ENCODE results near the gene SLU7. TPM values are rescaled to one million over a fixed set of nuclear protein-coding genes. Genes with fewer than 3 reads are reported as not detected.

SLU7 gene
- total RNA-seq (10 to 100 TPM; 22.4 to 80.3 (median 65.6) TPM), polyA plus RNA-seq (10 to 100 TPM; 27.8 to 44.4 (median 37.9) TPM)

- TF ChIP-seq POLR2AphosphoS5 (IDR thresholded peaks at IDR 0.05) (peak; percentile 60 to 88 (median 82)), EP300 (IDR thresholded peaks at IDR 0.05) (no peak), POLR2A (IDR thresholded peaks at IDR 0.05) (peak; percentile 38 to 62)
- peak; percentile 98 for DNase-seq
- intact Hi-C loops (cut with DNase I) = loop anchor here (1.0 to 5.0 kb wide), 2 partner anchors 19 to 302 kb away; partner anchors contain the start of genes FAM200C and PWWP2A
- H3K36me3 ChIP-seq = peaks cover 0 to 15% (median 2%) of the 10 kb centered on the region in 4 donors
- H3K4me1 ChIP-seq = peaks cover 0 to 40% (median 32%) of the 10 kb centered on the region in 4 donors
- no peaks in the 10 kb centered on the region for H3K9me3 ChIP-seq
- H3K27me3 ChIP-seq = no peaks in the 10 kb centered on the region
- H3K4me3 ChIP-seq = peak within 1 kb of the TSS; percentile 76 to 91 (median 88)
- H3K27ac ChIP-seq = peak within 1 kb of the TSS; percentile 88 to 90 (median 88)
- WGBS, 2 donors = 1% methylated on average over 48 of the region's 48 CpGs
Observed at GRCh38 chr5:160418561-160419457, at the start of gene SLU7. TSS of gene SLU7 (minus strand) at chr5:160419081. CDS start at chr5:160415294, 3,787 bp downstream.

DNA sequence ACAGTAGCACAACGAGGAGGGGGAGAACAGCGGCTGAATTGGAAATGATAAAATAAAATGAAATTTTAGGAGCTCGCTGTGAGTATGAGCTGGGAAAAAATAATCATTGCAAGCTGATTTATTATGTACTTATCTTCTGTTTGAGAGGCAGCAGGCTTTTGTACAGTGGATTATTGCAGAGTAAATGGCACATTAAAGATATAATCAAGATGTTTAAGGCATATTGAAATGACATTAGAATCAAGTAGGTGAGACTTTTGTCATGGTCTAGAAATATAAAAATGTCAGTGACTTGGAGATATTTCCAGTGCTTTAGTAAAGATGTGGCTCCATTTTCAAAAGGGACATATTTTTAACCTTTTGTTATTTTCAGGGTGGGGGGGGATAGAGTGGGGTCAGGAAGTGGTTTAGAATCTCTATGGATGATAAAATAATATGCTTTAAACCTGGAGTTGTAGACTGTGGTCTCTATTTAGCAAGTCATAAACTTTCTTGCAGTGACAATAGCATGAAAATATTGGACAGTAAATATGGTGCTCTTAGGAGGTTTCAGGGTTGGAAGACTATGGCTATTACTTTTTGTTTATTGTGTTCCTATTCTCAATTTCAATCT is 49.6 kb upstream of the SLU7 start:
- peaks cover 0 to 34% (median 18%) of the 10 kb centered on the region in 4 donors for H3K4me1 ChIP-seq
- H3K27ac ChIP-seq = peak overlapping the region in 3 of 4 donors; percentile 34 to 57 (median 46)
- peak overlapping the region in 3 of 4 donors; percentile 23 to 36 (median 24) for H3K4me3 ChIP-seq
- no peak for DNase-seq
- no peaks in the 10 kb centered on the region for H3K36me3 ChIP-seq
- no peaks in the 10 kb centered on the region for H3K27me3 ChIP-seq
- no peak for TF ChIP-seq EP300 (IDR thresholded peaks at IDR 0.05)
- WGBS, 2 donors = 9 to 19% methylated on average over 3 of the region's 3 CpGs
- H3K9me3 ChIP-seq = no peaks in the 10 kb centered on the region
- intact Hi-C loops (cut with DNase I) = no loop called here

- intact Hi-C loops (cut with DNase I) = no loop called here
- no peaks in the 10 kb centered on the region for H3K9me3 ChIP-seq
- TF ChIP-seq EP300 (IDR thresholded peaks at IDR 0.05) = no peak
- TF ChIP-seq POLR2AphosphoS5 (IDR thresholded peaks at IDR 0.05) = peak in 2 of 4 donors; percentile 4 to 13
- H3K36me3 ChIP-seq = no peaks in the 10 kb centered on the region
- H3K4me3 ChIP-seq = peak overlapping the region in 3 of 4 donors; percentile 23 to 36 (median 24)
- no peaks in the 10 kb centered on the region for H3K27me3 ChIP-seq
- WGBS, 2 donors = 1 to 5% methylated on average over 29 of the region's 29 CpGs
- H3K27ac ChIP-seq = peak overlapping the region in 3 of 4 donors; percentile 34 to 57 (median 46)
- H3K4me1 ChIP-seq = peaks cover 0 to 34% (median 18%) of the 10 kb centered on the region in 4 donors
- peak; percentile 81 for DNase-seq
Observed at GRCh38 chr5:160467555-160468362, 48.9 kb upstream of the SLU7 start.

DNA sequence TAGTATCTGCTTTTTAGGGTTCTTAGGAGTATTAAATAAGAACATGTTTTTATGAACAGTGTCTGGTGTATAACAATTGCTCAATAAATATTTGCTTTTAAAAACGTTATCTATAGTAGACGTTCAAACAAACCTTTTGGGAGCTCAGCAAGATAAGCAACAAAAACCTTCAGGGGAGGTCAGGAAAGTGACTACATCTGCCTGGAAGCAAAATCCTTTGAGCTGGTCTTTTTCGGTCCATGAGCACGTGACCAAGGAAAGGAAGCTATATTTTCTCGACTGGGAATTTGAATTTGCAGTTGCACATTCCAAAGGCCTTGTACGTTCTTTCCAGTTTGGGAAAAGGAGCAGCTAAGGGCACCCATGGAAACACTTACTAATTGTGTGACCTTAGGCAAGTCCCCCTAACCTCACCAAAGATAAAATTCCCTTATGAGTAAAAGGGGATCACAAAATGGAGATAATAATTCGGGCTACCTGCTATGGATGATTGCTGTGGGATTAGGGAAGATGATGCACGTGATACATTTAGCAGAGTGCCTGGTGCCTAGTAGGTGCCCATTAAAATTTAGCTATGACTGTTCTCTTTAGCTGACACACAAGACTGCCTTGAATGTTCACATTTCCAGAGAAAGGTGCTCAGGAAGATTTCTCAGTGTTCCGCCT is 48.1 kb upstream of the SLU7 start:
- H3K27ac ChIP-seq = peak overlapping the region in 3 of 4 donors; percentile 34 to 57 (median 46)
- WGBS, 2 donors = 11 to 31% methylated on average over 9 of the region's 9 CpGs
- no peak for DNase-seq
- intact Hi-C loops (cut with DNase I) = no loop called here
- H3K27me3 ChIP-seq = no peaks in the 10 kb centered on the region
- H3K4me3 ChIP-seq = peak overlapping the region in 3 of 4 donors; percentile 23 to 36 (median 24)
- TF ChIP-seq, protein P1, sequence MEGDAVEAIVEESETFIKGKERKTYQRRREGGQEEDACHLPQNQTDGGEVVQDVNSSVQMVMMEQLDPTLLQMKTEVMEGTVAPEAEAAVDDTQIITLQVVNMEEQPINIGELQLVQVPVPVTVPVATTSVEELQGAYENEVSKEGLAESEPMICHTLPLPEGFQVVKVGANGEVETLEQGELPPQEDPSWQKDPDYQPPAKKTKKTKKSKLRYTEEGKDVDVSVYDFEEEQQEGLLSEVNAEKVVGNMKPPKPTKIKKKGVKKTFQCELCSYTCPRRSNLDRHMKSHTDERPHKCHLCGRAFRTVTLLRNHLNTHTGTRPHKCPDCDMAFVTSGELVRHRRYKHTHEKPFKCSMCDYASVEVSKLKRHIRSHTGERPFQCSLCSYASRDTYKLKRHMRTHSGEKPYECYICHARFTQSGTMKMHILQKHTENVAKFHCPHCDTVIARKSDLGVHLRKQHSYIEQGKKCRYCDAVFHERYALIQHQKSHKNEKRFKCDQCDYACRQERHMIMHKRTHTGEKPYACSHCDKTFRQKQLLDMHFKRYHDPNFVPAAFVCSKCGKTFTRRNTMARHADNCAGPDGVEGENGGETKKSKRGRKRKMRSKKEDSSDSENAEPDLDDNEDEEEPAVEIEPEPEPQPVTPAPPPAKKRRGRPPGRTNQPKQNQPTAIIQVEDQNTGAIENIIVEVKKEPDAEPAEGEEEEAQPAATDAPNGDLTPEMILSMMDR (IDR thresholded peaks at IDR 0.05) = no peak
- TF ChIP-seq POLR2AphosphoS5 (IDR thresholded peaks at IDR 0.05) = no peak
- no peak for TF ChIP-seq EP300 (IDR thresholded peaks at IDR 0.05)
- H3K9me3 ChIP-seq = no peaks in the 10 kb centered on the region
- peaks cover 0 to 34% (median 18%) of the 10 kb centered on the region in 4 donors for H3K4me1 ChIP-seq
- H3K36me3 ChIP-seq = no peaks in the 10 kb centered on the region

DNA sequence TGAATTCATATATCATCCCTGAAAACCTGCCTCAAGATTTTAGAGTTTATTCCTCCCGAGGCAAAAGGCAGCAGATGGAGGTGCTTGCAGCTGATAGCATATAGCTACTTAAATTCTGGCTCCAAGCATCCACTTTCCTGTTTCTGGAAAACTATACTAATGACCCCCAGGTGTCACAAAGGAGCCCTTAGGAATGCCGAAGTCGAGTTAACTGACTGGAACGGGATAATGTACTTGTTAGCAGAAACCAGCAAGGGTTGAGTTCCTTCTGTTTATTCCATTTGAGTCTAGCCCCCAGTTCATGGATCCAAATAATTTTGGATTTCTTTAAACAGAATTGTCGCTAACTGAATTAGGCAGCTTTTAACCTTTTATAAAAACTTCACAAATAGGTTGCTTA is 47.2 kb upstream of the SLU7 start:
- H3K4me1 ChIP-seq = peaks cover 0 to 29% (median 18%) of the 10 kb centered on the region in 4 donors
- no peaks in the 10 kb centered on the region for H3K9me3 ChIP-seq
- 91 to 92% methylated on average over 5 of the region's 5 CpGs for WGBS, 2 donors
- TF ChIP-seq POLR2AphosphoS5 (IDR thresholded peaks at IDR 0.05) (no peak), POLR2A (IDR thresholded peaks at IDR 0.05) (no peak), EP300 (IDR thresholded peaks at IDR 0.05) (no peak)
- TF ChIP-seq, protein P1 (IDR thresholded peaks at IDR 0.05) = no peak
- H3K36me3 ChIP-seq = no peaks in the 10 kb centered on the region
- no peak overlapping the region for H3K27ac ChIP-seq
- DNase-seq = no peak
- no peaks in the 10 kb centered on the region for H3K27me3 ChIP-seq
- intact Hi-C loops (cut with DNase I) = no loop called here
- H3K4me3 ChIP-seq = no peak overlapping the region
